Effector memory CD4-positive, alpha-beta T cell (primary cell): Measurements from ENCODE around the gene PRPF18.

Experiments used
- DNase-seq, 3 donors: peaks; one replicate each; pipeline ENCODE4 v3.0.0-alpha.2; 2020
- H3K27ac ChIP-seq: 2 replicates; pipeline ENCODE4 v1.7.0; 2013; ENCODE audit warnings: mild to moderate bottlenecking, low read length, moderate library complexity; ENCODE audit not compliant: insufficient read depth, poor library complexity, severe bottlenecking
- H3K27me3 ChIP-seq: replicated peaks from 2 replicates; pipeline ENCODE4 v1.7.0; 2013; ENCODE audit warnings: mild to moderate bottlenecking, low read length; ENCODE audit not compliant: insufficient read depth, control insufficient read depth, poor library complexity, severe bottlenecking
- H3K36me3 ChIP-seq: 2 replicates; pipeline ENCODE4 v1.7.0; 2013; ENCODE audit warnings: mild to moderate bottlenecking, low read length, moderate library complexity; ENCODE audit not compliant: control insufficient read depth, insufficient read depth
- H3K4me1 ChIP-seq: 2 replicates; pipeline ENCODE4 v1.7.0; 2013; ENCODE audit warnings: low read length, mild to moderate bottlenecking; ENCODE audit not compliant: control insufficient read depth, insufficient read depth, poor library complexity, severe bottlenecking
- H3K4me3 ChIP-seq: 2 replicates; pipeline ENCODE4 v1.7.0; 2013; ENCODE audit warnings: low read length, low read depth, mild to moderate bottlenecking; ENCODE audit not compliant: insufficient read depth, poor library complexity, severe bottlenecking
- H3K9me3 ChIP-seq: 2 replicates; pipeline ENCODE4 v1.7.0; 2013; ENCODE audit warnings: mild to moderate bottlenecking, low read length, moderate library complexity; ENCODE audit not compliant: control insufficient read depth

PRPF18 gene

GRCh38 chr10:13674645-13675588 is 88.2 kb downstream of the PRPF18 start:
- H3K9me3 ChIP-seq: no peaks in the 10 kb centered on the region
- H3K4me3 ChIP-seq: no peak overlapping the region
- H3K27me3 ChIP-seq: no peaks in the 10 kb centered on the region
- H3K36me3 ChIP-seq: no peaks in the 10 kb centered on the region
- H3K27ac ChIP-seq: no peak overlapping the region
- no peaks in the 10 kb centered on the region for H3K4me1 ChIP-seq
- no peak for DNase-seq

GRCh38 chr10:13678101-13678843 is 91.5 kb downstream of the PRPF18 start:
- no peaks in the 10 kb centered on the region for H3K4me1 ChIP-seq
- H3K36me3 ChIP-seq: no peaks in the 10 kb centered on the region
- no peaks in the 10 kb centered on the region for H3K27me3 ChIP-seq
- no peak overlapping the region for H3K27ac ChIP-seq
- H3K4me3 ChIP-seq: no peak overlapping the region
- DNase-seq: no peak
- no peaks in the 10 kb centered on the region for H3K9me3 ChIP-seq
